CD4-positive, alpha-beta memory T cell (primary cell): ENCODE data around the gene CRX. TPM values are rescaled to one million over a fixed set of nuclear protein-coding genes. Genes with fewer than 3 reads are reported as not detected.
"Not testable (repeated sequence)": the region's sequence is repeated elsewhere in the genome, so short reads cannot be mapped to it uniquely, and the experiment has no call there.

Experiments
- CTCF ChIA-PET: fragments of 350-600 bp; sonication (Branson Sonifier 250); formaldehyde crosslinking; loops from one replicate; lab custom pipeline; 2021; ENCODE audit warnings: inconsistent platforms; ENCODE audit not compliant: partially characterized antibody; lab: Charles Lee
- POLR2A ChIA-PET: fragments of 350-600 bp; sonication (Branson Sonifier 250); formaldehyde crosslinking; loops from one replicate; lab custom pipeline; 2021; ENCODE audit not compliant: partially characterized antibody; lab: Charles Lee
- DNase-seq, 5 donors: peaks; one replicate each; pipeline versions ENCODE4 v3.0.0 to v3.0.0-alpha.2; 2020 to 2022; ENCODE audit warnings: mixed read lengths in 1 of 5
- H3K27ac ChIP-seq: one replicate; pipeline ENCODE4 v1.7.0; 2013; ENCODE audit warnings: low read depth, low read length
- H3K27me3 ChIP-seq: 2 replicates; pipeline ENCODE4 v1.7.0; 2013; ENCODE audit warnings: mild to moderate bottlenecking, low read length, moderate library complexity; ENCODE audit not compliant: insufficient read depth
- H3K36me3 ChIP-seq: 2 replicates; pipeline ENCODE4 v1.7.0; 2013; ENCODE audit warnings: mild to moderate bottlenecking, low read length, moderate library complexity; ENCODE audit not compliant: insufficient read depth
- H3K4me1 ChIP-seq: 2 replicates; pipeline ENCODE4 v1.7.0; 2013; ENCODE audit warnings: mild to moderate bottlenecking, low read length, moderate library complexity; ENCODE audit not compliant: insufficient read depth
- H3K4me3 ChIP-seq, 2 donors: one replicate each; pipeline ENCODE4 v1.7.0; 2013; ENCODE audit warnings: low read length in 2 of 2, mild to moderate bottlenecking in 1 of 2
- H3K9me3 ChIP-seq, 2 donors: one replicate each; pipeline ENCODE4 v1.7.0; 2013; ENCODE audit warnings: low read length in 2 of 2, control low read depth in 1 of 2; ENCODE audit not compliant: control insufficient read depth in 1 of 2
- H3K27ac Mint-ChIP-seq, 7 donors: one replicate each; pipeline ENCODE4 v1.8.0; 2020 to 2021; ENCODE audit warnings: mixed read lengths in 7 of 7, mild to moderate bottlenecking in 6 of 7, inconsistent platforms in 3 of 7, moderate library complexity in 3 of 7
- H3K27me3 Mint-ChIP-seq, 2 donors: one replicate each; pipeline ENCODE4 v1.8.0; 2020 to 2021; ENCODE audit warnings: mixed read lengths in 2 of 2
- H3K36me3 Mint-ChIP-seq, 2 donors: one replicate each; pipeline ENCODE4 v1.8.0; 2020 to 2021; ENCODE audit warnings: mixed read lengths in 2 of 2, inconsistent platforms in 1 of 2, mild to moderate bottlenecking in 1 of 2
- H3K4me1 Mint-ChIP-seq, 4 donors: one replicate each; pipeline ENCODE4 v1.8.0; 2020 to 2021; ENCODE audit warnings: mixed read lengths in 4 of 4, mild to moderate bottlenecking in 1 of 4
- H3K4me3 Mint-ChIP-seq, 8 donors: one replicate each; pipeline ENCODE4 v1.8.0; 2020 to 2021; ENCODE audit warnings: mixed read lengths in 8 of 8, mild to moderate bottlenecking in 7 of 8, moderate library complexity in 6 of 8, inconsistent platforms in 3 of 8
- H3K9me3 Mint-ChIP-seq, 8 donors: one replicate each; pipeline ENCODE4 v1.8.0; 2020 to 2021; ENCODE audit warnings: mixed read lengths in 8 of 8, mild to moderate bottlenecking in 5 of 8, inconsistent platforms in 3 of 8, moderate library complexity in 1 of 8
- intact Hi-C: fragments of 100-400 bp; cut with micrococcal nuclease; formaldehyde crosslinking; loops from one replicate; pipeline ENCODE4 v1.15.1; 2023
- polyA plus RNA-seq, 2 donors: library from polyadenylated mRNA; unstranded; fragments of 300-500 nt; fragmentation: Illumina TruSeq; gene quantifications; one replicate each; pipeline ENCODE4 v1.2.3, GENCODE V29; 2021
- total RNA-seq, 2 experiments: library from RNA; stranded (reverse); gene quantifications; one replicate each; pipeline ENCODE4 v1.2.3, GENCODE V29; 2021

The CRX gene
- total and polyA plus RNA-seq, 4 experiments from 2014 or later: not detected

DNA sequence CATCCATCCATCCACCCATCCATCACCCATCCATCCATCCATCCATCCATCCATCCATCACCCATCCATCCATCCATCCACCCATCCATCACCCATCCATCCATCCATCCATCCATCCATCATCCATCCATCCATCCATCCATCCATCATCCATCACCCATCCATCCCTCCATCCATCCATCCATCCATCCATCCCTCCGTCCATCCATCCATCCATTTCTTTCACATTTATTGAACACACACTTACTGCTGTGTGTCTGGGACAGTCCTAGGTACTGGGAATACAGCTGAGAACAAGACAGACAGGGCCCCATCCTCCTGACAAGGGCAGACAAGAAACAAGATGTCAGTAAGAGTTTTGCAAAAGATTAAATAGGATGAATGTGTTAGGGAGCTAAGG, 3.5 kb upstream of the CRX start:
- peaks cover 30 to 38% of the 10 kb centered on the region in 2 donors for H3K27me3 Mint-ChIP-seq
- H3K27ac ChIP-seq, H3K4me1 ChIP-seq, H3K27ac Mint-ChIP-seq, H3K4me3 ChIP-seq, H3K9me3 ChIP-seq, POLR2A ChIA-PET, H3K27me3 ChIP-seq, H3K36me3 Mint-ChIP-seq, intact Hi-C loops, H3K9me3 Mint-ChIP-seq, H3K4me1 Mint-ChIP-seq, CTCF ChIA-PET, H3K4me3 Mint-ChIP-seq, H3K36me3 ChIP-seq, DNase-seq: not testable (repeated sequence)

DNA sequence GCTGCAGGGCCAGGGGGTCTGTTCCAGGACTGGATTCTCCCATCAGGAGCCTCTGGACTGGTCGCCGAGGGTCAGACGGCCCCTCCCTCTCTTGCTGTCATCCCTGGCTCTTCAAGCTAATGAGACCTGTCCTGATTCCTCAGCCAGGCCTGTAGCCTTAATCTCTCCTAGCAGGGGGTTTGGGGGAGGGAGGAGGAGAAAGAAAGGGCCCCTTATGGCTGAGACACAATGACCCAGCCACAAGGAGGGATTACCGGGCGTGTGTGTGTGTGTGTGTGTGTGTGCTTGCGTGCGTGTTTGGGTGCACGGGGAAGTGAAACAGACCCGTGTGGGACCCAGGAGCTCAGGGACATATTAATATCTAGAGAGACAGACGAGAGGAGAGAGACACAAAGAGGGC, 1.9 kb upstream of the CRX start:
- ChIA-PET CTCF (interaction anchor here (1.5 kb wide), 1 partner anchor 49 kb away, joined by 5 read pairs; no protein-coding TSS in a partner anchor), POLR2A (interaction anchor here (0.7 kb wide), 1 partner anchor 690 kb away, joined by 3 read pairs; no protein-coding TSS in a partner anchor)
- no peaks in the 10 kb centered on the region for H3K4me1 ChIP-seq
- H3K27ac Mint-ChIP-seq: no peak overlapping the region
- H3K36me3 Mint-ChIP-seq: no peaks in the 10 kb centered on the region
- H3K4me1 Mint-ChIP-seq: peaks cover 0 to 5% (median 3%) of the 10 kb centered on the region in 4 donors
- no peaks in the 10 kb centered on the region for H3K9me3 ChIP-seq
- peaks cover 28 to 35% of the 10 kb centered on the region in 2 donors for H3K27me3 Mint-ChIP-seq
- H3K4me3 ChIP-seq: no peak overlapping the region
- H3K4me3 Mint-ChIP-seq: peak overlapping the region in 1 of 8 donors; percentile 3
- intact Hi-C loops: no loop called here
- no peaks in the 10 kb centered on the region for H3K27me3 ChIP-seq
- H3K36me3 ChIP-seq: no peaks in the 10 kb centered on the region
- no peak for DNase-seq
- H3K9me3 Mint-ChIP-seq: peaks cover 0 to 3% (median 0%) of the 10 kb centered on the region in 8 donors
- H3K27ac ChIP-seq: no peak overlapping the region

DNA sequence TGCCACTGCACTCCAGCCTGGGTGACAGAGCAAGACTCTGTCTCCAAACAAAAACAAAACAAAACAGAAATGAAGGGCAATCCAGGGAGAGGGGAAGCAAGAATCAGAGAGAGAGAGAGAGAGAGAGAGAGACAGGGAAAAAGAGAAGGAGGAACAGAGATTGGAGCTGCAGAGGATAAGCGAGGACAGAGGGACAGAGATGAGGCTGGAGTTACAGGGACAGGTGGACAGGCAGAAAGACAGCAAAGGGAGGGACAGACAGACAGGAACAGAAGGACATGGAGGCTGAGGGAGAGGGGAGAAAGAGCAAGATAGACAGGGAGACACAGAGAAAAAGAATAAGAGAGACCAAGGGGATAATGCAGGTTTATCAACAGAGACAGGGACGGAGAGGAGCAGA, 1.3 kb upstream of the CRX start:
- peaks cover 0 to 5% (median 3%) of the 10 kb centered on the region in 4 donors for H3K4me1 Mint-ChIP-seq
- no peak overlapping the region for H3K4me3 ChIP-seq
- peak overlapping the region in 1 of 8 donors; percentile 65 for H3K4me3 Mint-ChIP-seq
- H3K27ac ChIP-seq: no peak overlapping the region
- intact Hi-C loops: no loop called here
- peaks cover 0 to 3% (median 0%) of the 10 kb centered on the region in 8 donors for H3K9me3 Mint-ChIP-seq
- no peak for DNase-seq
- CTCF ChIA-PET: interaction anchor here (1.5 kb wide), 1 partner anchor 49 kb away, joined by 5 read pairs; no protein-coding TSS in a partner anchor
- H3K27me3 Mint-ChIP-seq: peaks cover 28 to 35% of the 10 kb centered on the region in 2 donors
- H3K36me3 ChIP-seq: no peaks in the 10 kb centered on the region
- POLR2A ChIA-PET: no interaction called here
- no peaks in the 10 kb centered on the region for H3K9me3 ChIP-seq
- H3K27me3 ChIP-seq: no peaks in the 10 kb centered on the region
- peak overlapping the region in 1 of 7 donors; percentile 71 for H3K27ac Mint-ChIP-seq
- no peaks in the 10 kb centered on the region for H3K4me1 ChIP-seq
- no peaks in the 10 kb centered on the region for H3K36me3 Mint-ChIP-seq

DNA sequence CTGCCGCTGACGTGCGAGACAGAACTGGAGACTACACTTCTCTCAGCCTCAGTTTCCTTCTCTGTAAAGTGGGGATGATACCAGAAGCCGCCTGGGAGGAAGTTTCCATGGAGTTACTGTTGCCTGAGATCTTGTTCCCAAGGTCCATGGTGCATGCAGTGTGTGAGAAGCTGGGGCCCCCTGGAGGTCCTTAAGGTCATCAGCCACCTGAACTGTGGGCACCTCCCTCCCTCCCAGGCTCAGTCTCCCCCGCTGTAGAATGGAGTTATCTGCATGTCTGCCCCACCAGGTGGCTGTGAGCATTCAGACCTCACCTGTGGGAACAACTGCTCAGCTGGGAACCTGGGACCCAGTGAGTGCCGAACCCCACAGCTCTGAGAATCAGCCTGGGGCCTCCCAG, 2.7 kb downstream of the CRX start:
- H3K4me3 Mint-ChIP-seq: no peak overlapping the region
- H3K27me3 Mint-ChIP-seq: peaks cover 19 to 25% of the 10 kb centered on the region in 2 donors

DNA sequence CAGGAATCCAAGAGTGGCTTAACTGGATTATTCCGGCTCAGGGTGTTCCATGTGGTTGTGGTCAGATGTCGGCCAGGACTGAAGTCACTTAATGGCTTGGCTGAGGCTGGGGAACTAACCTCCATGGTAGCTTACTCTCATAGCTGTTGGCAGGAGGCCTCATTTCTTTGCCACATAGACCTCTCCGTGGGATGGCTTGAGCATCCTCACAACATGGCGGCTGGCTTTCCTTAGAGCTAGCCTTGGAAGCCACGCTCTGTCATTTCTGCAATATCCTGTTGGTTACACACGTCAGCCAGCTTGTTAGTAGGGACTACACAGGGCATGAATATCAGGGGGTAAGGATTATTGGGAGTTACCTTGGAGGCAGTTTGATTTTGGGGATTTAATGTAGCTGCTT, 5.1 kb downstream of the CRX start:
- ChIA-PET POLR2A (no interaction called here), CTCF (interaction anchor here (0.6 kb wide), 1 partner anchor 11 kb away, joined by 3 read pairs; no protein-coding TSS in a partner anchor)
- no peak for DNase-seq
- Mint-ChIP-seq H3K4me1 (peaks cover 0 to 4% (median 0%) of the 10 kb centered on the region in 4 donors), H3K4me3 (no peak overlapping the region), H3K36me3 (no peaks in the 10 kb centered on the region), H3K27me3 (peaks cover 5 to 12% of the 10 kb centered on the region in 2 donors), H3K9me3 (peaks cover 0 to 7% (median 1%) of the 10 kb centered on the region in 8 donors), H3K27ac (no peak overlapping the region)
- no peaks in the 10 kb centered on the region for H3K4me1 ChIP-seq
- no peak overlapping the region for H3K27ac ChIP-seq
- peaks cover 0 to 3% of the 10 kb centered on the region in 2 donors for H3K9me3 ChIP-seq
- no peak overlapping the region for H3K4me3 ChIP-seq
- H3K36me3 ChIP-seq: no peaks in the 10 kb centered on the region
- no peaks in the 10 kb centered on the region for H3K27me3 ChIP-seq
- intact Hi-C loops: no loop called here

More for the DNA sequence above, 2.7 kb downstream of the CRX start:
- H3K4me1 Mint-ChIP-seq: peaks cover 0 to 5% (median 3%) of the 10 kb centered on the region in 4 donors
- no peak overlapping the region for H3K27ac Mint-ChIP-seq
- Histone ChIP-seq H3K27ac (no peak overlapping the region), H3K36me3 (no peaks in the 10 kb centered on the region), H3K27me3 (no peaks in the 10 kb centered on the region), H3K4me3 (no peak overlapping the region), H3K4me1 (no peaks in the 10 kb centered on the region), H3K9me3 (peaks cover 0 to 3% of the 10 kb centered on the region in 2 donors)
- DNase-seq: no peak
- intact Hi-C loops: no loop called here
- peaks cover 0 to 7% (median 1%) of the 10 kb centered on the region in 8 donors for H3K9me3 Mint-ChIP-seq
- ChIA-PET CTCF (no interaction called here), POLR2A (no interaction called here)
- H3K36me3 Mint-ChIP-seq: no peaks in the 10 kb centered on the region

DNA sequence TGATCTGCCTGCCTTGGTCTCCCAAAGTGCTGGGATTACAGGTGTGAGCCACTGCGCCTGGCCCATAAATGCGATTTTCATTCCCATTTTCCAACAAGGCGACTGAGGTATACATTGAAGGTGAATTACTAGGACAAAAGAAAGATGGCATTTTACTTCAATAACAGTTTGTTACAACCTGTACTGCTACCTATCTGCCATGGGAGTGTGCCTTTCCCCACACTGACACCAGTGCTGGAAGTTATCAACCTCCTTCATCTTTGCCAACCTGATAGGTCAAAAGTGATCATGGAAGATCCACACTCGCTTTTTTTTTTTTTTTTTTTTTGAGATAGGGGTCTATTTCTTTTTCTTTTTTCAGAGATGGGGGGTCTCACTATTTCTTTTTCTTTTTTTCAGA, 11.0 kb downstream of the CRX start:
- Mint-ChIP-seq H3K9me3 (peaks cover 0 to 2% (median 0%) of the 10 kb centered on the region in 8 donors), H3K36me3 (no peaks in the 10 kb centered on the region), H3K27ac (peak overlapping the region in 1 of 7 donors; percentile 47), H3K4me3 (no peak overlapping the region), H3K27me3 (peaks cover 3 to 6% of the 10 kb centered on the region in 2 donors), H3K4me1 (no peaks in the 10 kb centered on the region)
- no peak overlapping the region for H3K4me3 ChIP-seq
- H3K9me3 ChIP-seq: no peaks in the 10 kb centered on the region
- intact Hi-C loops: no loop called here
- CTCF ChIA-PET: no interaction called here
- no peak for DNase-seq
- H3K27ac ChIP-seq: no peak overlapping the region
- no peaks in the 10 kb centered on the region for H3K27me3 ChIP-seq
- no peaks in the 10 kb centered on the region for H3K4me1 ChIP-seq
- H3K36me3 ChIP-seq: no peaks in the 10 kb centered on the region
- POLR2A ChIA-PET: no interaction called here

DNA sequence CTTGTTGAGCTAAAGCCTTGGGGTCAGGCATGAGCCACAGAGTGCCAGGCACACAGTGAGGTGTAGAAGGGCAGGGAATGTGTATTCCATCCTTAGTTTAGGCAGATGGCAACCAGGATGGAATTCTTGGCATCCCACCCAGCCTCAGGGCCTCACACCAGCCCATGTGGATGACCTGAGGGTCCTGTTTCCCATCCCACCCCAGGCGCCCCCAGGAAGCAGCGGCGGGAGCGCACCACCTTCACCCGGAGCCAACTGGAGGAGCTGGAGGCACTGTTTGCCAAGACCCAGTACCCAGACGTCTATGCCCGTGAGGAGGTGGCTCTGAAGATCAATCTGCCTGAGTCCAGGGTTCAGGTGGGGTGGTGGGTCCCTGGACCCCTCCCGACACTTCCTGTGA, 14.3 kb downstream of the CRX start:
- no peak overlapping the region for H3K4me3 ChIP-seq
- no peaks in the 10 kb centered on the region for H3K4me1 ChIP-seq
- Mint-ChIP-seq H3K27me3 (peaks cover 0 to 1% of the 10 kb centered on the region in 2 donors), H3K36me3 (no peaks in the 10 kb centered on the region), H3K4me1 (no peaks in the 10 kb centered on the region), H3K4me3 (no peak overlapping the region), H3K27ac (no peak overlapping the region), H3K9me3 (peaks cover 0 to 2% (median 0%) of the 10 kb centered on the region in 8 donors)
- no peaks in the 10 kb centered on the region for H3K9me3 ChIP-seq
- CTCF ChIA-PET: no interaction called here
- no peaks in the 10 kb centered on the region for H3K36me3 ChIP-seq
- POLR2A ChIA-PET: no interaction called here
- no peaks in the 10 kb centered on the region for H3K27me3 ChIP-seq
- no peak overlapping the region for H3K27ac ChIP-seq
- no peak for DNase-seq
- intact Hi-C loops: no loop called here
